Left renal cortex interstitium (tissue), 4 donors: ENCODE data around the gene TRPM6. TPM values are rescaled to one million over a fixed set of nuclear protein-coding genes. Genes with fewer than 3 reads are reported as not detected.

Source experiments
- DNase-seq, 4 donors: peaks; one replicate each; pipeline ENCODE4 v3.0.0-alpha.2; 2013; ENCODE audit warnings: low read depth in 4 of 4, low spot score in 2 of 4, missing footprints in 1 of 4
- polyA plus RNA-seq, 4 donors: library from polyadenylated mRNA; unstranded; fragments of 120-200 nt; gene quantifications; one replicate each; pipeline ENCODE4 v1.2.1, GENCODE V29; 2013; ENCODE audit not compliant: insufficient read length in 4 of 4

The TRPM6 gene
- polyA plus RNA-seq, 4 donors = 0.85 to 1.3 (median 1.0) TPM

GRCh38 chr9:74724317-74724716 lies 163.4 kb downstream of the TRPM6 start:
- DNase-seq = no peak

GRCh38 chr9:74721696-74722660 lies 165.7 kb downstream of the TRPM6 start:
- DNase-seq = no peak

GRCh38 chr9:74719306-74719705 lies 168.4 kb downstream of the TRPM6 start:
- DNase-seq = no peak

GRCh38 chr9:74718709-74719108 lies 169.0 kb downstream of the TRPM6 start:
- DNase-seq = no peak

- peak; percentile 28 to 60 (median 40) for DNase-seq
These were observed 176.4 kb downstream of the TRPM6 start for GRCh38 chr9:74711341-74711740.

- no peak for DNase-seq
These were observed 190.2 kb downstream of the TRPM6 start for GRCh38 chr9:74697535-74697934.

GRCh38 chr9:74696520-74696919 lies 191.2 kb downstream of the TRPM6 start:
- no peak for DNase-seq

- DNase-seq = no peak
These were observed 196.7 kb downstream of the TRPM6 start for GRCh38 chr9:74691058-74691457.

GRCh38 chr9:74683322-74683721 lies 204.4 kb downstream of the TRPM6 start:
- no peak for DNase-seq

- no peak for DNase-seq
These were observed 205.8 kb downstream of the TRPM6 start for GRCh38 chr9:74681906-74682305.

- no peak for DNase-seq
These were observed 213.6 kb downstream of the TRPM6 start for GRCh38 chr9:74674077-74674476.

Other genes starting within 250 kb of the TRPM6 start
- 1 to 10 TPM; 5.2 to 7.1 (median 6.7) TPM for gene C9orf40, start 65.0 kb upstream of the TRPM6 start, polyA plus RNA-seq
- 10 to 100 TPM; 17.6 to 24.5 (median 18.3) TPM for gene CARNMT1, start 140.4 kb upstream of the TRPM6 start, polyA plus RNA-seq
- 10 to 100 TPM; 13.5 to 30.0 (median 22.3) TPM for gene NMRK1, start 200.2 kb upstream of the TRPM6 start, polyA plus RNA-seq
- 10 to 100 TPM; 21.1 to 31.6 (median 27.9) TPM for gene OSTF1, start 200.6 kb upstream of the TRPM6 start, polyA plus RNA-seq